Activated T-cell treated with anti-CD3 and anti-CD28 coated beads, Interleukin-2, amount 50 U/mL, for 72 hours (primary cell): Measurements from ENCODE around the gene MCRIP2. TPM values are rescaled to one million over a fixed set of nuclear protein-coding genes. Genes with fewer than 3 reads are reported as not detected.
"Not testable (repeated sequence)": the region's sequence is repeated elsewhere in the genome, so short reads cannot be mapped to it uniquely, and the experiment has no call there.

ENCODE experiments used
- ATAC-seq, 2 donors: fragments of 150-1000 bp; cut with Tn5 transposase; replicated peaks in 1 of 2; 2 replicates each; pipeline ENCODE4 v1.10.0; 2021; ENCODE audit warnings: moderate library complexity in 2 of 2, mild to moderate bottlenecking in 1 of 2
- DNase-seq, 2 donors: peaks; one replicate each; pipeline ENCODE4 v3.0.0; 2021 to 2022; ENCODE audit warnings: mixed read lengths in 1 of 2
- H3K27ac Mint-ChIP-seq: one replicate; pipeline ENCODE4 v1.8.0; 2022; ENCODE audit warnings: mild to moderate bottlenecking, moderate library complexity, mixed read lengths
- H3K27me3 Mint-ChIP-seq: one replicate; pipeline ENCODE4 v1.8.0; 2022; ENCODE audit warnings: low read depth, mixed read lengths
- H3K36me3 Mint-ChIP-seq, 2 donors: one replicate each; pipeline ENCODE4 v1.8.0; 2022; ENCODE audit warnings: mixed read lengths in 2 of 2, mild to moderate bottlenecking in 1 of 2; ENCODE audit not compliant: insufficient read depth in 2 of 2
- H3K4me1 Mint-ChIP-seq: one replicate; pipeline ENCODE4 v1.8.0; 2022; ENCODE audit warnings: low read depth, mixed read lengths
- H3K4me3 Mint-ChIP-seq, 2 donors: one replicate each; pipeline ENCODE4 v1.8.0; 2022; ENCODE audit warnings: mild to moderate bottlenecking in 2 of 2, mixed read lengths in 2 of 2, moderate library complexity in 2 of 2
- H3K9me3 Mint-ChIP-seq, 2 donors: one replicate each; pipeline ENCODE4 v1.8.0; 2022; ENCODE audit warnings: mixed read lengths in 2 of 2
- total RNA-seq, 2 donors: library from RNA; stranded (reverse); gene quantifications; one replicate each; pipeline ENCODE4 v1.2.3, GENCODE V29; 2022

Gene MCRIP2
- 10 to 100 TPM; 27.9 to 34.4 TPM for total RNA-seq

- peak within 1 kb of the TSS; percentile 79 to 80 for H3K4me3 Mint-ChIP-seq
- H3K27ac Mint-ChIP-seq: no peak within 1 kb of the TSS
- H3K27me3 Mint-ChIP-seq: no peaks in the 10 kb centered on the region
- peak; percentile 87 for DNase-seq
- H3K4me1 Mint-ChIP-seq: peaks cover 26% of the 10 kb centered on the region
- H3K9me3 Mint-ChIP-seq: no peaks in the 10 kb centered on the region
- H3K36me3 Mint-ChIP-seq: no peaks in the 10 kb centered on the region
- ATAC-seq: peak; percentile 69 to 73
These were observed at the start of gene MCRIP2 for GRCh38 chr16:641326-642188. TSS of gene MCRIP2 (plus strand) at chr16:641828. CDS start at chr16:641992, 164 bp downstream.

- Mint-ChIP-seq H3K27me3 (no peaks in the 10 kb centered on the region), H3K36me3 (peaks cover 0 to 4% of the 10 kb centered on the region in 2 donors), H3K9me3 (no peaks in the 10 kb centered on the region), H3K4me1 (peaks cover 58% of the 10 kb centered on the region), H3K4me3 (peak overlapping the region; percentile 84), H3K27ac (no peak overlapping the region)
- DNase-seq: no peak
- no peak for ATAC-seq
These were observed 49.6 kb upstream of the MCRIP2 start for GRCh38 chr16:591892-592517.

- Mint-ChIP-seq H3K4me3 (no peak overlapping the region), H3K36me3 (peaks cover 0 to 4% of the 10 kb centered on the region in 2 donors), H3K27me3 (no peaks in the 10 kb centered on the region), H3K4me1 (peaks cover 52% of the 10 kb centered on the region), H3K9me3 (no peaks in the 10 kb centered on the region), H3K27ac (no peak overlapping the region)
- ATAC-seq (no peak), DNase-seq (no peak)
These were observed 48.9 kb upstream of the MCRIP2 start for GRCh38 chr16:592518-593306.

GRCh38 chr16:593406-593805 is 48.2 kb upstream of the MCRIP2 start:
- H3K4me3 Mint-ChIP-seq: no peak overlapping the region
- peaks cover 0 to 4% of the 10 kb centered on the region in 2 donors for H3K36me3 Mint-ChIP-seq
- H3K9me3 Mint-ChIP-seq: no peaks in the 10 kb centered on the region
- DNase-seq (no peak), ATAC-seq (no peak)
- H3K27me3 Mint-ChIP-seq: no peaks in the 10 kb centered on the region
- peaks cover 45% of the 10 kb centered on the region for H3K4me1 Mint-ChIP-seq
- no peak overlapping the region for H3K27ac Mint-ChIP-seq

GRCh38 chr16:593807-594206 is 47.8 kb upstream of the MCRIP2 start:
- peaks cover 44% of the 10 kb centered on the region for H3K4me1 Mint-ChIP-seq
- ATAC-seq (no peak), DNase-seq (no peak)
- H3K27me3 Mint-ChIP-seq: no peaks in the 10 kb centered on the region
- H3K9me3 Mint-ChIP-seq: no peaks in the 10 kb centered on the region
- no peak overlapping the region for H3K4me3 Mint-ChIP-seq
- H3K27ac Mint-ChIP-seq: no peak overlapping the region
- H3K36me3 Mint-ChIP-seq: peaks cover 1 to 2% of the 10 kb centered on the region in 2 donors

- H3K4me3 Mint-ChIP-seq: no peak overlapping the region
- peaks cover 1 to 2% of the 10 kb centered on the region in 2 donors for H3K36me3 Mint-ChIP-seq
- H3K27me3 Mint-ChIP-seq: no peaks in the 10 kb centered on the region
- ATAC-seq (no peak), DNase-seq (no peak)
- H3K9me3 Mint-ChIP-seq: no peaks in the 10 kb centered on the region
- H3K27ac Mint-ChIP-seq: no peak overlapping the region
- peaks cover 44% of the 10 kb centered on the region for H3K4me1 Mint-ChIP-seq
These were observed 46.5 kb upstream of the MCRIP2 start for GRCh38 chr16:595094-595528.

- Mint-ChIP-seq H3K4me1 (peaks cover 43% of the 10 kb centered on the region), H3K9me3 (no peaks in the 10 kb centered on the region), H3K36me3 (peaks cover 0 to 2% of the 10 kb centered on the region in 2 donors), H3K4me3 (no peak overlapping the region), H3K27ac (no peak overlapping the region), H3K27me3 (no peaks in the 10 kb centered on the region)
- DNase-seq: no peak
- ATAC-seq: peak in 1 of 2 donors; percentile 43
These were observed 45.5 kb upstream of the MCRIP2 start for GRCh38 chr16:595942-596735.

- Mint-ChIP-seq H3K36me3 (peaks cover 0 to 2% of the 10 kb centered on the region in 2 donors), H3K4me1 (peaks cover 38% of the 10 kb centered on the region), H3K27ac (no peak overlapping the region), H3K27me3 (no peaks in the 10 kb centered on the region), H3K4me3 (no peak overlapping the region), H3K9me3 (no peaks in the 10 kb centered on the region)
- DNase-seq (no peak), ATAC-seq (no peak)
These were observed 44.9 kb upstream of the MCRIP2 start for GRCh38 chr16:596736-597060.

GRCh38 chr16:597655-598054 is 44.0 kb upstream of the MCRIP2 start:
- ATAC-seq, H3K36me3 Mint-ChIP-seq, H3K4me3 Mint-ChIP-seq, DNase-seq, H3K27ac Mint-ChIP-seq, H3K27me3 Mint-ChIP-seq, H3K9me3 Mint-ChIP-seq: not testable (repeated sequence)
- peaks cover 30% of the 10 kb centered on the region for H3K4me1 Mint-ChIP-seq

GRCh38 chr16:598823-599739 is 42.5 kb upstream of the MCRIP2 start:
- peaks cover 27% of the 10 kb centered on the region for H3K4me1 Mint-ChIP-seq
- no peaks in the 10 kb centered on the region for H3K27me3 Mint-ChIP-seq
- H3K36me3 Mint-ChIP-seq: peaks cover 0 to 2% of the 10 kb centered on the region in 2 donors
- no peak overlapping the region for H3K4me3 Mint-ChIP-seq
- H3K27ac Mint-ChIP-seq: no peak overlapping the region
- ATAC-seq (no peak), DNase-seq (no peak)
- H3K9me3 Mint-ChIP-seq: no peaks in the 10 kb centered on the region

- Mint-ChIP-seq H3K27me3 (no peaks in the 10 kb centered on the region), H3K4me3 (no peak overlapping the region), H3K27ac (peak overlapping the region; percentile 46), H3K36me3 (peaks cover 2% of the 10 kb centered on the region in 2 donors), H3K9me3 (no peaks in the 10 kb centered on the region), H3K4me1 (peaks cover 26% of the 10 kb centered on the region)
- DNase-seq (no peak), ATAC-seq (no peak)
These were observed 40.8 kb upstream of the MCRIP2 start for GRCh38 chr16:600781-601180.

- Mint-ChIP-seq H3K9me3 (no peaks in the 10 kb centered on the region), H3K36me3 (peaks cover 0 to 2% of the 10 kb centered on the region in 2 donors), H3K27ac (no peak overlapping the region), H3K4me3 (no peak overlapping the region), H3K27me3 (no peaks in the 10 kb centered on the region), H3K4me1 (peaks cover 35% of the 10 kb centered on the region)
- DNase-seq (no peak), ATAC-seq (no peak)
These were observed 37.7 kb upstream of the MCRIP2 start for GRCh38 chr16:603933-604332.
